ENCODE data around the gene GPR89A.
"Not testable (repeated sequence)": the region's sequence is repeated elsewhere in the genome, so short reads cannot be mapped to it uniquely, and the experiment has no call there.

Gene GPR89A

DNA sequence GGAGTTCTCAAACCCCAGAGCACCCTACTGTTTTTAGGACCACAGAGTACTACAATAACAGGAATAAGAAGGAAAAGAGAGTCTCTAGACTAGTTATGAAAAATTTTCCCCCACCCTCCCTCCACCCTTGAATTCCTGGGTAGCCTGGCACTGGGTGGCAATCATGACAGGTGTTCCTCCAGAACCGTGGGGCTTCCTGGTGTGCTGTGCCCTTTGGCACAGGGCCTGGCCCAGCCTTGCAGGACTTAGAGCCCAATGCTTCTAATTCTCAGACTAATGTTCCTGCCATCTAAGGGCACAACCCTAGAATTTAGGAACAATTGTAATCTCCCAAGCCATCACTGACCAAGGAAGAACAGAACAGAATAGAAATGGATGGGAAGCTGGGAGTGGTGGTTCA, 110.0 kb downstream of the GPR89A start:
- no peak for DNase-seq (ENCODE audit: low spot score)

DNA sequence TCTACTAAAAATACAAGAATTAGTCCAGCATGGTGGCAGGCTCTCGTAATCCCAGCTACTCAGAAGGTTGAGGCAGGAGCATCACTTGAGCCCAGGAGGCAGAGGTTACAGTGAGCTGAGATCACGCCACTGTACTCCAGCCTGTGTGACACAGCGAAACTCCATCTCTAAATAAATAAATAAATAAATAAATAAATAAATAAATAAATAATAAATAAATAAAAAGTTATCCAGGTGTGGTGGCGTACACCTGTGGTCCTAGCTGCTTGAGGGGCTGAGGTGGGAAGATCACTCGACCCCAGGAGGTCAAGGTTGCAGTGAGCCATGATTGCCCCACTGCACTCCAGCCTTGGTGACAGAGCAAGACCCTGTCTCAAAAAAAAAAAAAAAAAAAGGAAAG, 110.7 kb downstream of the GPR89A start:
- not testable (repeated sequence) for DNase-seq (ENCODE audit: low spot score)

DNA sequence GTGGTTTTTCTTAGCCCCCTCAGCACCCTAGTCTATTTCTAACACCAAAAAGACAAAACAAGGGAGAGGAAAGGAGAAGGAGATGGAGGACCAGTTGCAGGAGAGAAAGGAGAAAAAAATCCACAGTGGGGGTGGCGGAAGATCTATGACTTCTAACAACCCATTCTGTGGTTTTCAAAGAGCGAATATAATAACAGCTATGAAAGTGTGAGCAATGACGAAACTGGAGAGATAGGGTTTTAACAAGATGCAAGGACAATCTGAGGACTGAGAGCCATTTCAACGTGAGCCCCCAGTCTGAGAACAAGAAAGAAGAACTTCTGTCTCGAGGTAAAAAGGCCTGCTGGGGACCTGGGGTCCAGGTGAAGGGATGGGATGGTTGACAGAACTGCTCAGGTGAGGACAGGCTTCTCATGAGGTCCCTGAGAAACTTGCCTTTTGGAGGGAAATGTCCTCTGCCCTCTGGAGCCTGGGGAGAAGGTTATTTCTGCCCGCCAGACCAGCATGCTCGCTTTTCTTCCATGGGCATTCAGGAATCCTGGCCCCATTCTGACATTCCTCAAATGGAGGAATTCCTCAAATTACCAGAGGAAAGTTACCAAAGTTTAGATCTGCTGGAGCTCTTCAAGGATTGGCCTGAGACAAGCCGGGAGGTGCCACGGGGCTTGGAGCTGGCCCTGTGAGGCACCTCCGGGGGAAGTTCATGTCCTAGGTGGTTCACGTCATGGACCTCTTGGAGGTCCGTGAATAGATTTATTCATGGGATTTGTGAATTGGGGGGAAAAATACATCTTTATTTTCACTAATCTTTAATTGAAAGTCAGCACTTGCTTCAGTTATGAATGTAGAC, 111.7 kb downstream of the GPR89A start, which contains the start of gene CD160:
TSS of gene CD160 (plus strand) at position 270 of the 850 bp plus-strand sequence. CDS start 8,829 bp downstream, outside the sequence.
- peak; percentile 41 for DNase-seq (ENCODE audit: low spot score)
